ENCODE data around the gene UPK1A.
A peak's percentile ranks its signal among the peaks of the same experiment; 100 is the strongest.
"Not testable (repeated sequence)": the region's sequence is repeated elsewhere in the genome, so short reads cannot be mapped to it uniquely, and the experiment has no call there.

Gene UPK1A

DNA sequence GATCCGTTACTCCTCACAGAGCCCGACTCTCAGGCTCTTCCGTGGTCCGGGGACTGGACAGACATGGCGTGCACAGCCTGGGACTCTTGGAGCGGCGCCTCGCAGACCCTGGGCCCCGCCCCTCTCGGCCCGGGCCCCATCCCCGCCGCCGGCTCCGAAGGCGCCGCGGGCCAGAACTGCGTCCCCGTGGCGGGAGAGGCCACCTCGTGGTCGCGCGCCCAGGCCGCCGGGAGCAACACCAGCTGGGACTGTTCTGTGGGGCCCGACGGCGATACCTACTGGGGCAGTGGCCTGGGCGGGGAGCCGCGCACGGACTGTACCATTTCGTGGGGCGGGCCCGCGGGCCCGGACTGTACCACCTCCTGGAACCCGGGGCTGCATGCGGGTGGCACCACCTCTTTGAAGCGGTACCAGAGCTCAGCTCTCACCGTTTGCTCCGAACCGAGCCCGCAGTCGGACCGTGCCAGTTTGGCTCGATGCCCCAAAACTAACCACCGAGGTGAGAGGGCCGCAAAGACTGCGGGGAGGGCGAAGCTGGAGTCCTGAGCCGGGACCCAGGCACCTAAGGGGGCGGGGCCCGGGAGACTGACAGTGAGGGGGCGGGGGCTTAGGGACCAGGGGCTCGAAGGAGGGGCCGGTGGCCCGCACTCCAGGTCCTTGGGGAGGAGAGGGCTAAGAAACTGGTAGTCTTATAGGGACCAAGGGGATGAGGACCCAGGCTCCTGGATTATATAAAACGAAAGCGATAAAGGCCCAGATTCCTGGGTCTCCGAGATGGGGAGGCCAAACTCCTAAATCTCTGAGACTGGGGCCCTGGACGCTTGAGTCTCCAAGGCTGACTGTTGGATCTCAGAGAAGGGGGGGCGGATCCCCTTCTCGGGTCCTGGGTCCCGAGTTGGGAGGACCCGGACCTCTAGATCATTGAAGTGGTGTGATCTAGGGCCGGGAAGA lies 22.8 kb upstream of the UPK1A start:
- DNase-seq, result peak; percentile 82
- in situ Hi-C loops (cut with HindIII; ENCODE audit: low pct_ligation_motif_present, low pct_unique_long_range_greater_than_20kb, low sequenced_read_pairs), result no loop called here

- peak; percentile 94 for DNase-seq
- in situ Hi-C loops (cut with HindIII; ENCODE audit: low pct_ligation_motif_present, low pct_unique_long_range_greater_than_20kb, low sequenced_read_pairs), result no loop called here
These were observed 21.9 kb upstream of the UPK1A start for GRCh38 chr19:35644206-35644986.

DNA sequence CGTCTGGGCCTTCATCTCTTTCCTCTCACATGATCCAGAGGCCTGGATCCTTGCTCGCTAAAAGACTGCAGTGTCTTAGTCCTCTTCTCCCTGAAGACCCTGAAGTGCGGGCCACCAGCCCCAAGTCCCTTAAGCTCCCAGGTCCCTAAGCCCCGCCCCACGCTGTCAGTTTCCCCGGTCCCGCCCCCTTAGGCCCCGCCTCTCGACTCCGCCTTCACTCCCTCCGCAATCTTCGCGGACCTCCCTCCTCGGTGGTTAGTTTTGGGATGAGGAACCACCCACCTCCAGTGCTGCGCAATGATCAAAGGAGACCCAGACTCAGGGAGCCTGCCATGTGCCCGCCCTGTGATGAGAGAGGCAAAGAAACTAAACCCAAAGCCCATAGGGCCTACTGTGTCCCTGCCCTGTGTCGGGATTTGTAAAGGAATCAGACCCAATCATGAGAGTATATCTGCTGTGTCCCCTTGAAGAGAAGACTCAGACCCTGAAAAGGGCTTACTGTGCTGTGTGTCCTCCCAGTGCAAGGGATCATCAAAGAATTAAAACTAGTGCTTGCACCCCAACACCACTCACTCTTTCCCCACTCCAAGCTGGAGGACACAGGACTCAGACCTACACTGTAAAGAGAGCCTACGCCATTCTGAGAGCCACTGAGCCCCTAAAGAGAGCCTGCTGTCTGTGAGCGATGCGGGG lies 21.2 kb upstream of the UPK1A start:
- DNase-seq, result no peak
- in situ Hi-C loops (cut with HindIII; ENCODE audit: low pct_ligation_motif_present, low pct_unique_long_range_greater_than_20kb, low sequenced_read_pairs), result no loop called here

GRCh38 chr19:35645680-35646511 lies 20.4 kb upstream of the UPK1A start:
- in situ Hi-C loops (cut with HindIII; ENCODE audit: low pct_ligation_motif_present, low pct_unique_long_range_greater_than_20kb, low sequenced_read_pairs), result no loop called here
- no peak for DNase-seq

DNA sequence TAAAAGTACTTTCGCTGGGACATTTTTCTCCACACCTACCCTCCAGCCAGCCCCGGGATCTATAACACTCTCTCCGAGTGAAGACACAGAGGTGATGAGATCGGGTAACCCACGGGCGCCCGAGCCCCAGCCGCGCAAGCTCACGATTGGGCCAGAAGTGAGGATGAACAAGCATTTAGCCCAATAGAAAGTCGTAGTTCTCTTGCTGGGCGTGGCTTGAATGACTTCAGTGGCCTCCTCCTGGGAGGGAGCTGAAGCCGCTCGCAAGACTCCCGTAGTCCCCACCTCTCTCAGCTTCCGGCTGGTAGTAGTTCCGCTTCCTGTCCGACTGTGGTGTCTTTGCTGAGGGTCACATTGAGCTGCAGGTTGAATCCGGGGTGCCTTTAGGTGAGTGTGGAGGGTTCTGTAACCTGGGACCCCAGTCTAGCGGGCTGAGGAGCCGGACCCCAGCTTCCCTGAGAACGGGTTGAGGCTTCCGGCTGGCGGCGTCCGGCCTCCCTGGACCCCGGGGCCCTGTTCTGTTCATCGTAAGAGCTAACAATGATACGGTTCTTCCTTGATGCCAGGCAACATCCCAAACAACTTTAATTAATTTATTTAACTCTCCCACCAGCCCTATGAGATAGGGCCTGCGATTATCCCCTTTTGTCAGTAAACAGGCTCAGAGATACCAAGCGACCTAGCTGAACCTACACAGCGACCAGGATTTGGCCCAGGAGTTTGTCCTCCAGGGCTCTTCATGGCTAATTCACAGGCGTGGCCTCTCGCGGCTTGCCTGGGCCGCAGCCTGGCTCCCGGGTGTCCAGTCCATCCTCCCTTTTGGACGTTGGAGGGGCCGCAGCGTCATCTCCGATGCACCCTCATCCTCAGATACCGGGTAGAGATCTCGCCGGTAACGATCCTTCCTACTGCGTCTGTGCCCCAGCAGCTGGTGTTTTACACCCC lies 18.0 kb upstream of the UPK1A start, which contains the start of gene COX6B1:
COX6B1 (plus strand) TSS at position 307 of the 945 bp plus-strand sequence. CDS start 2,921 bp downstream, outside the sequence.
- in situ Hi-C loops (cut with HindIII; ENCODE audit: low pct_ligation_motif_present, low pct_unique_long_range_greater_than_20kb, low sequenced_read_pairs), result no loop called here
- DNase-seq, result peak; percentile 97

DNA sequence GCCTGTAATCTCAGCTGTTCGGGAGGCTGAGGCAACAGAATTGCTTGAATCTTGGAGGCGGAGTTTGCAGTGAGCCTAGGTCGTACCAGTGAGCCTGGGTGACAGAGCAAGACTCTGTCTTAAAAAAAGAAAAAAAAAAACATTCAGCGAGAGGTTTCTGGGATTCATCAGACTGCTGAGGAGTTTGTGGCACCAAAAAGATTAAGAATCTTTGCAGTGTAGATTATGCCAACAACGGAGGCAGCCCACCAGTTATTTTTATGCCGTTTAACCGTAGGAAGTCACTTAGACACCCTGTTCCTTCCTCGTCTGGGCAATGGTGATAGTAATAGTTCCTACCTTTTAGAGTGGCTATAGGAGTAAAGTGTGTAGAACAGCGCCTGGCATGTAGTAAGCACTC lies 15.7 kb upstream of the UPK1A start:
- no peak for DNase-seq
- in situ Hi-C loops (cut with HindIII; ENCODE audit: low pct_ligation_motif_present, low pct_unique_long_range_greater_than_20kb, low sequenced_read_pairs), result no loop called here

DNA sequence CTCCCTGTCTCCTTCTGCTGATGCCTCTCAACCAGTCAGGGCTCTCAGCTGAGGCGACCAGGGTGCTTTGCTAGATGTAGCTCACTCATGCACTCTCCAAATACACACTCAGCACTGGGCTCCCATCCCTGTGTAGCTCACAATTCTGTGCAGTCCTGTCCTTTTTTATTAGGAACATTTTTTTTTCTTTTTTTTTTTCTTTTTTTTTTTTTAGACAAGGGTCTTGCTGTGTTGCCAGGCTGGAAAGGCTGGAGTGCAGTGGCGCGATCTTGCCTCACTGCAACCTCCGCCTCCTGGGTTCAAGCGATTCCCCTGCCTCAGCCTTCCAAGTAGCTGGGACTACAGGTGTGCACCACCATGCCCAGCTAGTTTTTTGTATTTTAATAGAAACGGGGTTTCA lies 11.5 kb upstream of the UPK1A start:
- DNase-seq; in situ Hi-C loops (cut with HindIII; ENCODE audit: low pct_ligation_motif_present, low pct_unique_long_range_greater_than_20kb, low sequenced_read_pairs): not testable (repeated sequence)

GRCh38 chr19:35655600-35655999 lies 10.7 kb upstream of the UPK1A start:
- DNase-seq, result no peak
- in situ Hi-C loops (cut with HindIII; ENCODE audit: low pct_ligation_motif_present, low pct_unique_long_range_greater_than_20kb, low sequenced_read_pairs), result no loop called here

- in situ Hi-C loops (cut with HindIII; ENCODE audit: low pct_ligation_motif_present, low pct_unique_long_range_greater_than_20kb, low sequenced_read_pairs), result no loop called here
- DNase-seq, result no peak
These were observed 9.6 kb upstream of the UPK1A start for GRCh38 chr19:35656700-35657099.

DNA sequence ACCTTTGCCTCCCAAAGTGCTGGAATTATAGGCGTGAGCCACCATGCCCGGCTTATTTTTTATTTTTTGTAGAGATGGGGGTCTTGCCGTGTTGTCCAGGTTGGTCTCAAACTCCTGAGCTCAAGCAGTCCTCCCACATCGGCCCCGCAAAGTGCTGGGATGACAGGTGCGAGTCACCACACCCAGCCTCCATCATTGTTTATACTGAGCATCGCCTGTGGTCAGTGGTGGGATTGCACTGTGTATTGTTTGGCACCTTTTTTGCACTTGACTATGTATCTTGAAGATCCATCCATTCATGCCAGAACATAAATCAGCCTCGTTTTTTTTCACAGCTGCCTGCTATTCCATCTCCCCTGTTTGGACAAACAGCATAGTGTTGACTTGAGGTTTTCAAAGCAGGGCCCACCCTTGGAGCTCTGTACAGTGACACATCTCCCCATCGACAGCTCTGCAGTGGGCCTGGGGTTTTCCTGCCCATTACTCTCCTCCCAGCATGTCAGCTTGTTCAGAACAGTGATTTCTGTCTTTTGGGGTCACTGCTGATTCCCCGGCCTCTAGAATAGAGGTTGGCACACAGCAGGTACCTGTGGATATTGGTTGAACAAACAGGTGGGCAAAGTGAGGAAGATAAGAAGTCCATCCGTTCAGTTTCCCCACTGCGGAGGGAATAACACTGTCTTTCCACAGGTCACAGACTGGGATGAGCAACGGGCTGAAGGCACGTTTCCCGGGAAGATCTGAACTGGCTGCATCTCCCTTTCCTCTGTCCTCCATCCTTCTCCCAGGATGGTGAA lies 8.2 kb upstream of the UPK1A start:
- no peak for DNase-seq
- in situ Hi-C loops (cut with HindIII; ENCODE audit: low pct_ligation_motif_present, low pct_unique_long_range_greater_than_20kb, low sequenced_read_pairs), result no loop called here

GRCh38 chr19:35661995-35662340 lies 4.3 kb upstream of the UPK1A start:
- in situ Hi-C loops (cut with HindIII; ENCODE audit: low pct_ligation_motif_present, low pct_unique_long_range_greater_than_20kb, low sequenced_read_pairs), result no loop called here
- no peak for DNase-seq

GRCh38 chr19:35663981-35664380 lies 2.3 kb upstream of the UPK1A start:
- DNase-seq, result no peak
- in situ Hi-C loops (cut with HindIII; ENCODE audit: low pct_ligation_motif_present, low pct_unique_long_range_greater_than_20kb, low sequenced_read_pairs), result no loop called here

- in situ Hi-C loops (cut with HindIII; ENCODE audit: low pct_ligation_motif_present, low pct_unique_long_range_greater_than_20kb, low sequenced_read_pairs), result no loop called here
- DNase-seq, result no peak
These were observed 1.2 kb upstream of the UPK1A start for GRCh38 chr19:35665157-35665556.

DNA sequence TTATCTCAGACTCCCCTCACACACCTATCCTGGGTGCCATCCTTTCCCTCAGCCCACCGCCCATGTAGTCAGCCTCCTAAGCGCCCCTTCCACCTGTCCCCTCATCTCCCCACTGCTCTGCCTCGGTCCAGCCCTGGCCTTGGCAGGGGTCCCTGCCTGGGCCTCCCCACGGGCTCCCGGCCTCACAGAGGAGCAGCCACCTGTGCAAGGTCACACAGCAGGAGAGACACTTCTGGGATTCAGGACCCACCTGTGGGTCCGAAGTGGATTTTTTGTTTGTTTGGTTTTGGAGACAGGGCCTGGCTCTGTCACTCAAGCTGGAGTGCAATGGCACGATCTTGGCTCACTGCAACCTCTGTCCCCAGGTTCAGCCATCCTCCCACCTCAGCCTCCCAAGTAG lies 713 bp upstream of the UPK1A start:
- no peak for DNase-seq
- in situ Hi-C loops (cut with HindIII; ENCODE audit: low pct_ligation_motif_present, low pct_unique_long_range_greater_than_20kb, low sequenced_read_pairs), result no loop called here

GRCh38 chr19:35669566-35669965 lies 3.2 kb downstream of the UPK1A start:
- no peak for DNase-seq
- in situ Hi-C loops (cut with HindIII; ENCODE audit: low pct_ligation_motif_present, low pct_unique_long_range_greater_than_20kb, low sequenced_read_pairs), result no loop called here

DNA sequence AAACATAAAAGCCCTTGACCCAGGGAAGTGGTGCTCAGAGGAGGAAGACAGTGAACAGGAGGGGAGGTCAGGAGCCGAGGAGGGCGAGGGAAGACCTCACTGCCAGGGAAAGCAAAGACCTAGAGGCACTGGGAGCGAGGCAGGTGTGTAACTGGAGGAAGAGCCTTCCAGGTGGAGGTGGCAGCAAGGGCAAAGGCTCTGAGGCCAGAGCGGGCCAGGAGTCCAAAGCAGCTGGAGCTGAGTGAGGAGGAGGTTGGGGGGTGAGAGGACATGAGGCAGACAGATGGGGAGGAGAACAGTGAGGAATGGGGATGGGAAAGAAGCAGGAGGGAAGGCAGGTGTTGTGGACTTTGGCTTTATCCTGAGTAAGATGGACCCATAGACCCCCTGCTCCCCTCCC lies 3.7 kb downstream of the UPK1A start:
- in situ Hi-C loops (cut with HindIII; ENCODE audit: low pct_ligation_motif_present, low pct_unique_long_range_greater_than_20kb, low sequenced_read_pairs), result no loop called here
- no peak for DNase-seq

DNA sequence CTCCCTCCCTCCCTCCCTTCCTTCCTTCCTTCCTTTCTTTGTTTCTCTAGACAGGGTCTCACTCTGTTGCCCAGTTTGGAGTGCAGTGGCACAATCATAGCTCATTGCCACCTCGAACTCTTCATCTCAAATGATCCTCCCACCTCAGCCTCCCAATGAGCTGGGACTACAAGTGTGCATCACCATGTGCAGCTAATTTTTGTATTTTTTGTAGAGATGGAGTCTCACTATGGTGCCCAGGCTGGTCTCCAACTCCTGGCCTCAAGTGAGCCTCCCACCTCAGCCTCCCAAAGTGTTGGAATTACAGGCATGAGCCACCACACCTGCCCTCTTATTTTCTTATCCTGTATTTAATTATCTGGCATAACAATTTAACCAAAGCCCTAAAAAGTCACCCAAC lies 4.4 kb downstream of the UPK1A start:
- in situ Hi-C loops (cut with HindIII; ENCODE audit: low pct_ligation_motif_present, low pct_unique_long_range_greater_than_20kb, low sequenced_read_pairs), result no loop called here
- no peak for DNase-seq
